Adrenal gland (tissue), 12 donors: ENCODE data around the gene BCL2L1. TPM values are rescaled to one million over a fixed set of nuclear protein-coding genes. Genes with fewer than 3 reads are reported as not detected.

Experiments
- DNase-seq, 7 donors: peaks; one replicate each; pipeline ENCODE4 v3.0.0-alpha.2; 2019 to 2020
- H3K27ac ChIP-seq, 5 donors: fragments of 200-600 bp; sonication (generic) in 4 of 5; 1 replicate in 3 of 5; 2 replicates in 2 of 5; pipeline versions ENCODE4 v1.5.1 to v1.8.0; 2016 to 2020; ENCODE audit warnings: mild to moderate bottlenecking in 1 of 5
- H3K27me3 ChIP-seq: fragments of 200-600 bp; 2 replicates; pipeline ENCODE4 v1.8.0; 2021
- H3K36me3 ChIP-seq, 2 donors: fragments of 200-600 bp; replicated peaks in 1 of 2; 1 replicate in 1 of 2; 2 replicates in 1 of 2; pipeline versions ENCODE4 v1.5.1 to v1.8.0; 2018 to 2022
- H3K4me1 ChIP-seq, 2 donors: fragments of 200-600 bp; replicated peaks in 1 of 2; 1 replicate in 1 of 2; 2 replicates in 1 of 2; pipeline versions ENCODE4 v1.5.1 to v1.8.0; 2018 to 2021
- H3K4me3 ChIP-seq, 4 donors: fragments of 200-600 bp; sonication (generic) in 3 of 4; one replicate each; pipeline ENCODE4 v1.5.1; 2016 to 2018
- H3K9me3 ChIP-seq, 3 donors: fragments of 200-600 bp; sonication (generic) in 1 of 3; replicated peaks in 1 of 3; 1 replicate in 2 of 3; 2 replicates in 1 of 3; pipeline versions ENCODE4 v1.5.1 to v1.8.0; 2016 to 2021
- POLR2A ChIP-seq, 2 donors: fragments of 450-650 bp; IDR thresholded peaks; one replicate each; pipeline ENCODE4 v1.6.1; 2017; ENCODE audit warnings: antibody characterized with exemption in 2 of 2, mild to moderate bottlenecking in 2 of 2, moderate library complexity in 1 of 2
- WGBS, 4 donors: extraction: QIAGEN DNeasy Blood & Tissue Kit in 2 of 4; methylation state at CpG; one replicate each; pipeline versions ENCODE4 v1.1.5 to v1.1.7; 2013 to 2017; 5-methylcytosine and 5-hydroxymethylcytosine counted together
- intact Hi-C, 2 donors: fragments of 100-400 bp; cut with DNase I; formaldehyde crosslinking; loops; one replicate each; pipeline versions ENCODE4 v1.14.1 to v1.15.0; 2022 to 2023
- polyA plus RNA-seq, 3 donors: library from polyadenylated mRNA; stranded (reverse); fragments of 200-250 nt in 2 of 3; fragments of 350-450 nt in 1 of 3; fragmentation: Illumina TruSeq in 1 of 3; extraction: RNeasy Lipid Tissue Mini Kit (QIAGEN cat#74804) in 1 of 3; gene quantifications; one replicate each; pipeline ENCODE4 v1.2.3, GENCODE V29; 2013 to 2014
- total RNA-seq, 9 donors: library from RNA; depleted of rRNA in 4 of 9; stranded (reverse); fragments of >200 nt in 4 of 9; fragments of 120-200 nt in 1 of 9; fragmentation: NEBNext Ultra II Directional in 1 of 9; extraction: Animal tissue kit (Norgen Biotek cat#: 25700) in 1 of 9; gene quantifications; one replicate each; pipeline versions ENCODE4 v1.1.0 to v1.2.4, GENCODE V29; 2013 to 2023
- TF ChIP-seq, protein P1 (sequence below), 6 experiments: fragments of 450-650 bp in 4 of 6; fragments of 200-600 bp in 2 of 6; sonication (generic) in 1 of 6; IDR thresholded peaks; 1 replicate in 5 of 6; 2 replicates in 1 of 6; pipeline versions ENCODE4 v1.5.1 to v1.8.0; 2016 to 2021; ENCODE audit warnings: antibody characterized with exemption in 6 of 6, mild to moderate bottlenecking in 2 of 6, moderate library complexity in 1 of 6
- donor health status: healthy with polysubstance abuse.
- donor health status: Bipolar disorder and iron deficiency.
- donor health status: DM: yes; HTN: yes; CAD: no.
- donor health status: DM: no; HTN: no; CAD: no.
- donor health status: DM: no; HTN: no; CAD: no.
- donor health status: DM: yes; HTN: yes; CAD: no.

Gene BCL2L1
- total and polyA plus RNA-seq, 12 donors = 40.2 to 143 (median 64.4) TPM

DNA sequence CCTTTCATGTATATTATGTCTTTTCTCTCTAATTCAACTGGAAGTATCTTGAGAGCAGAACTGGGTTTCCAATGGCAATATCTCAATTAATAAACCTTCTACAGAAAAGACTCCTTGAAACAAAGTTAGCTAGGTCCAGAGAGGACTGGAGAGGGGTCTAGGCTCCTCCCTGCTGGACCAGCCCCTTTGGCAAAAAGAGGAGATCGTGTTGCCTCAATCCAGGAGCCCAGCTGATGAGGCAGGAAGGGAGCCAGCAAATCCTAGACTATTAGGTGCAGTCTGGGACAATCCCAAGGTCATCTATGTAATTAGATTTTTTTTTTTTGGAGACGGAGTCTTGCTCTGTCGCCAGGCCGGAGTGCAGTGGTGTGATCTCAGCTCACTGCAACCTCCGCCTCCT, 21.9 kb downstream of the BCL2L1 start:
- H3K4me1 ChIP-seq = peaks cover 35 to 41% of the 10 kb centered on the region in 2 donors
- no peak for TF ChIP-seq POLR2A (IDR thresholded peaks at IDR 0.05)
- TF ChIP-seq, protein P1, sequence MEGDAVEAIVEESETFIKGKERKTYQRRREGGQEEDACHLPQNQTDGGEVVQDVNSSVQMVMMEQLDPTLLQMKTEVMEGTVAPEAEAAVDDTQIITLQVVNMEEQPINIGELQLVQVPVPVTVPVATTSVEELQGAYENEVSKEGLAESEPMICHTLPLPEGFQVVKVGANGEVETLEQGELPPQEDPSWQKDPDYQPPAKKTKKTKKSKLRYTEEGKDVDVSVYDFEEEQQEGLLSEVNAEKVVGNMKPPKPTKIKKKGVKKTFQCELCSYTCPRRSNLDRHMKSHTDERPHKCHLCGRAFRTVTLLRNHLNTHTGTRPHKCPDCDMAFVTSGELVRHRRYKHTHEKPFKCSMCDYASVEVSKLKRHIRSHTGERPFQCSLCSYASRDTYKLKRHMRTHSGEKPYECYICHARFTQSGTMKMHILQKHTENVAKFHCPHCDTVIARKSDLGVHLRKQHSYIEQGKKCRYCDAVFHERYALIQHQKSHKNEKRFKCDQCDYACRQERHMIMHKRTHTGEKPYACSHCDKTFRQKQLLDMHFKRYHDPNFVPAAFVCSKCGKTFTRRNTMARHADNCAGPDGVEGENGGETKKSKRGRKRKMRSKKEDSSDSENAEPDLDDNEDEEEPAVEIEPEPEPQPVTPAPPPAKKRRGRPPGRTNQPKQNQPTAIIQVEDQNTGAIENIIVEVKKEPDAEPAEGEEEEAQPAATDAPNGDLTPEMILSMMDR (IDR thresholded peaks at IDR 0.05) = no peak

DNA sequence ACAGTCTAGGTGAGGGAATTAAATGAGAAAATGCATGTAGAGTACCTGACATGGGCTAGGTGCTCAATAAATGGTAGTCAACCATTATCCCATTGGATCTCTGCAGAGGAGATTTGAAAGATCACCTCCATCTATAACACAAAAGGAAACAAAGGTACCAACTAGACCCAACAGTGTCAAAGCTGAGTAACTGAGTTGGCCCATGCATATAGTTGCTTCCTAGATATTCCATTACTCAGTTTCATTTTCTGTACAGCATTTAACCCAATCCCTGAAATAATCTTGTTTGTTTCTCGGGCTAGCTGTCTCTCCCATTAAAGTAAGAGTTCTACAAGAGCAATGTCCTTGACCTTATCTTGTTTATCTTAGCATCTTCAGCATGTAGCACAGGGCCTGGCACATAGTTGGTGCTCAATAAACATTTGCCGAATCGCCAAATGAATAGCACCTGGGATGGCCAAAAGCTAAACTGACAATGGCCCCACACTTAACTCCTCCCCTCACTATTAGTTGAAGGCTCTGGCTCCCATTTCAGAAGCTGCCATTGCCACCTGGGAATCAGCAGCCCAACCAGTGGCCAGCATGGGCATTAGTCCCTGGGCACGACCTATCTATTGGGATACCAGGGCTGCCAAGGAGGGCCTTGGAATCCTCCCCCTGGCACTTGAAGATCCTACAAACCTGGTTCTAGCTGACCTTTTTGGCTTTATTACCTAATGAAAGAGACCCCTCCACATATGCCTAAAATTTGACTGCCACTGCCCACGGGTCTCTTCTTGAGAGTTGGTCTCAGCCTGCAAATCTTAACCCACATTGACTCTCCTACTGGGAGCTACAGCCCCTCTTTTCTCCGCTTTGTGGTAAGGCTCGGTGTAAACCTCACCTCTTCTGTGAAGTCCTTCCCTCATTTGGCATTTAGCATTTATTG, 22.6 kb downstream of the BCL2L1 start:
- Histone ChIP-seq H3K27ac (peak overlapping the region; percentile 36 to 95 (median 83)), H3K9me3 (no peaks in the 10 kb centered on the region), H3K4me1 (peaks cover 33 to 47% of the 10 kb centered on the region in 2 donors), H3K36me3 (no peaks in the 10 kb centered on the region), H3K27me3 (no peaks in the 10 kb centered on the region), H3K4me3 (no peak overlapping the region)
- WGBS, 4 donors = 78 to 84% (median 83%) methylated on average over 7 of the region's 7 CpGs
- intact Hi-C loops = no loop called here
- no peak for TF ChIP-seq POLR2A (IDR thresholded peaks at IDR 0.05)
- TF ChIP-seq, protein P1 (IDR thresholded peaks at IDR 0.05) = no peak
- no peak for DNase-seq

More for the DNA sequence above, 21.9 kb downstream of the BCL2L1 start:
- Histone ChIP-seq H3K36me3 (no peaks in the 10 kb centered on the region), H3K27me3 (no peaks in the 10 kb centered on the region), H3K9me3 (no peaks in the 10 kb centered on the region), H3K4me3 (no peak overlapping the region), H3K27ac (peak overlapping the region in 4 of 5 donors; percentile 76 to 95 (median 87))
- WGBS, 4 donors = 60 to 63% (median 62%) methylated on average over 5 of the region's 5 CpGs
- DNase-seq = peak in 5 of 7 donors; percentile 34 to 48 (median 42)
- intact Hi-C loops = no loop called here

GRCh38 chr20:31698803-31699718, 23.6 kb downstream of the BCL2L1 start:
- Histone ChIP-seq H3K4me1 (peaks cover 33 to 57% of the 10 kb centered on the region in 2 donors), H3K9me3 (no peaks in the 10 kb centered on the region), H3K4me3 (no peak overlapping the region), H3K27ac (peak overlapping the region; percentile 36 to 95 (median 83)), H3K27me3 (no peaks in the 10 kb centered on the region), H3K36me3 (no peaks in the 10 kb centered on the region)
- intact Hi-C loops = no loop called here
- TF ChIP-seq POLR2A (IDR thresholded peaks at IDR 0.05) = peak in 1 of 2 donors; percentile 74
- TF ChIP-seq, protein P1 (IDR thresholded peaks at IDR 0.05) = no peak
- peak; percentile 70 to 89 (median 84) for DNase-seq
- 12 to 25% (median 19%) methylated on average over 6 of the region's 6 CpGs for WGBS, 4 donors
